RKO (cell line): ENCODE results near the gene ZNF609.
A peak's percentile ranks its signal among the peaks of the same experiment; 100 is the strongest.

ENCODE experiments used
- DNase-seq: peaks from one replicate; pipeline ENCODE4 v3.0.0-alpha.2; 2016; ENCODE audit warnings: low spot score

The ZNF609 gene

GRCh38 chr15:64730151-64730550 lies 269.8 kb downstream of the ZNF609 start:
- no peak for DNase-seq

- peak; percentile 69 for DNase-seq
Measured at GRCh38 chr15:64731012-64731804, 270.8 kb downstream of the ZNF609 start.

GRCh38 chr15:64731805-64732151 lies 271.4 kb downstream of the ZNF609 start:
- no peak for DNase-seq

- no peak for DNase-seq
Measured at GRCh38 chr15:64732156-64732860, 271.9 kb downstream of the ZNF609 start.
